ENCODE results near the gene PTPRG. TPM values are rescaled to one million over a fixed set of nuclear protein-coding genes. Genes with fewer than 3 reads are reported as not detected.

The PTPRG gene
- total RNA-seq, 1 experiment from 2014 or later: 0.74 TPM

GRCh38 chr3:61892891-61893290, 331.5 kb downstream of the PTPRG start:
- intact Hi-C loops (cut with micrococcal nuclease; ENCODE audit: unreplicated experiment): no loop called here
- TF ChIP-seq REST (IDR thresholded peaks at IDR 0.05; ENCODE audit: insufficient read depth in 1 of 2, low read depth in 2 of 2, low read length in 1 of 2): no peak
- DNase-seq (ENCODE audit: low read depth, low spot score): no peak
- BruUV-seq (replicated peaks): no TSS peak
- H3K27me3 ChIP-seq (ENCODE audit: control insufficient read depth, insufficient read depth, low read length): no peaks in the 10 kb centered on the region
- POLR2A ChIA-PET: no interaction called here
- H3K4me1 ChIP-seq (ENCODE audit: control insufficient read depth, insufficient read depth, low read length): no peaks in the 10 kb centered on the region
- H3K9me3 ChIP-seq (ENCODE audit: control insufficient read depth, insufficient read depth, low read depth, low read length): no peaks in the 10 kb centered on the region
- in situ Hi-C loops (cut with HindIII; ENCODE audit: low pct_unique_long_range_greater_than_20kb, low sequenced_read_pairs): no loop called here
- CTCF ChIA-PET: no interaction called here
- no peak for ATAC-seq
- H3K36me3 ChIP-seq (ENCODE audit: control insufficient read depth, insufficient read depth, low read length): no peaks in the 10 kb centered on the region
- no peak overlapping the region for H3K4me3 ChIP-seq (ENCODE audit: low read depth in 2 of 2, low read length in 2 of 2)
- H3K27ac ChIP-seq (ENCODE audit: low read length): no peak overlapping the region

GRCh38 chr3:61893840-61894566, 332.6 kb downstream of the PTPRG start:
- intact Hi-C loops (cut with micrococcal nuclease; ENCODE audit: unreplicated experiment) (no loop called here), in situ Hi-C loops (cut with HindIII; ENCODE audit: low pct_unique_long_range_greater_than_20kb, low sequenced_read_pairs) (no loop called here)
- H3K27me3 ChIP-seq (ENCODE audit: control insufficient read depth, insufficient read depth, low read length): no peaks in the 10 kb centered on the region
- POLR2A ChIA-PET: interaction anchor here (0.6 kb wide), 1 partner anchor 922 kb away, joined by 15 read pairs; no protein-coding TSS in a partner anchor
- no peak for TF ChIP-seq POLR2AphosphoS5 (IDR thresholded peaks at IDR 0.05; ENCODE audit: low read depth, low read length)
- no peak for TF ChIP-seq TCF7L2 (IDR thresholded peaks at IDR 0.05; ENCODE audit: low read depth, low read length)
- H3K9me3 ChIP-seq (ENCODE audit: control insufficient read depth, insufficient read depth, low read depth, low read length): no peaks in the 10 kb centered on the region
- H3K36me3 ChIP-seq (ENCODE audit: control insufficient read depth, insufficient read depth, low read length): no peaks in the 10 kb centered on the region
- H3K4me3 ChIP-seq (ENCODE audit: low read depth in 2 of 2, low read length in 2 of 2): no peak overlapping the region
- CTCF ChIA-PET: no interaction called here
- no TSS peak for BruUV-seq (replicated peaks)
- ATAC-seq (no peak), DNase-seq (ENCODE audit: low read depth, low spot score) (no peak)
- H3K27ac ChIP-seq (ENCODE audit: low read length): no peak overlapping the region
- no peaks in the 10 kb centered on the region for H3K4me1 ChIP-seq (ENCODE audit: control insufficient read depth, insufficient read depth, low read length)

GRCh38 chr3:61894988-61895935, 333.9 kb downstream of the PTPRG start:
- ATAC-seq: no peak
- CTCF ChIA-PET: no interaction called here
- no peak overlapping the region for H3K27ac ChIP-seq (ENCODE audit: low read length)
- H3K9me3 ChIP-seq (ENCODE audit: control insufficient read depth, insufficient read depth, low read depth, low read length): no peaks in the 10 kb centered on the region
- POLR2A ChIA-PET: no interaction called here
- H3K4me1 ChIP-seq (ENCODE audit: control insufficient read depth, insufficient read depth, low read length): no peaks in the 10 kb centered on the region
- no peak for DNase-seq (ENCODE audit: low read depth, low spot score)
- BruUV-seq (replicated peaks): no TSS peak
- no peaks in the 10 kb centered on the region for H3K27me3 ChIP-seq (ENCODE audit: control insufficient read depth, insufficient read depth, low read length)
- no peak overlapping the region for H3K4me3 ChIP-seq (ENCODE audit: low read depth in 2 of 2, low read length in 2 of 2)
- no peak for TF ChIP-seq REST (IDR thresholded peaks at IDR 0.05; ENCODE audit: insufficient read depth in 1 of 2, low read depth in 2 of 2, low read length in 1 of 2)
- TF ChIP-seq SIN3A (IDR thresholded peaks at IDR 0.05; ENCODE audit: borderline replicate concordance, insufficient read depth, low read depth, low read length): no peak
- no peak for TF ChIP-seq TCF7L2 (IDR thresholded peaks at IDR 0.05; ENCODE audit: low read depth, low read length)
- TF ChIP-seq, protein P1, sequence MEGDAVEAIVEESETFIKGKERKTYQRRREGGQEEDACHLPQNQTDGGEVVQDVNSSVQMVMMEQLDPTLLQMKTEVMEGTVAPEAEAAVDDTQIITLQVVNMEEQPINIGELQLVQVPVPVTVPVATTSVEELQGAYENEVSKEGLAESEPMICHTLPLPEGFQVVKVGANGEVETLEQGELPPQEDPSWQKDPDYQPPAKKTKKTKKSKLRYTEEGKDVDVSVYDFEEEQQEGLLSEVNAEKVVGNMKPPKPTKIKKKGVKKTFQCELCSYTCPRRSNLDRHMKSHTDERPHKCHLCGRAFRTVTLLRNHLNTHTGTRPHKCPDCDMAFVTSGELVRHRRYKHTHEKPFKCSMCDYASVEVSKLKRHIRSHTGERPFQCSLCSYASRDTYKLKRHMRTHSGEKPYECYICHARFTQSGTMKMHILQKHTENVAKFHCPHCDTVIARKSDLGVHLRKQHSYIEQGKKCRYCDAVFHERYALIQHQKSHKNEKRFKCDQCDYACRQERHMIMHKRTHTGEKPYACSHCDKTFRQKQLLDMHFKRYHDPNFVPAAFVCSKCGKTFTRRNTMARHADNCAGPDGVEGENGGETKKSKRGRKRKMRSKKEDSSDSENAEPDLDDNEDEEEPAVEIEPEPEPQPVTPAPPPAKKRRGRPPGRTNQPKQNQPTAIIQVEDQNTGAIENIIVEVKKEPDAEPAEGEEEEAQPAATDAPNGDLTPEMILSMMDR (IDR thresholded peaks at IDR 0.05): no peak
- no peak for TF ChIP-seq POLR2AphosphoS5 (IDR thresholded peaks at IDR 0.05; ENCODE audit: low read depth, low read length)
- intact Hi-C loops (cut with micrococcal nuclease; ENCODE audit: unreplicated experiment) (no loop called here), in situ Hi-C loops (cut with HindIII; ENCODE audit: low pct_unique_long_range_greater_than_20kb, low sequenced_read_pairs) (no loop called here)
- H3K36me3 ChIP-seq (ENCODE audit: control insufficient read depth, insufficient read depth, low read length): no peaks in the 10 kb centered on the region

Data from Panc1 (cell line).